ENCODE measurements around the gene GDPD3. TPM values are rescaled to one million over a fixed set of nuclear protein-coding genes. Genes with fewer than 3 reads are reported as not detected.

The GDPD3 gene
- total RNA-seq, 1 experiment from 2014 or later, result 3.8 TPM

DNA sequence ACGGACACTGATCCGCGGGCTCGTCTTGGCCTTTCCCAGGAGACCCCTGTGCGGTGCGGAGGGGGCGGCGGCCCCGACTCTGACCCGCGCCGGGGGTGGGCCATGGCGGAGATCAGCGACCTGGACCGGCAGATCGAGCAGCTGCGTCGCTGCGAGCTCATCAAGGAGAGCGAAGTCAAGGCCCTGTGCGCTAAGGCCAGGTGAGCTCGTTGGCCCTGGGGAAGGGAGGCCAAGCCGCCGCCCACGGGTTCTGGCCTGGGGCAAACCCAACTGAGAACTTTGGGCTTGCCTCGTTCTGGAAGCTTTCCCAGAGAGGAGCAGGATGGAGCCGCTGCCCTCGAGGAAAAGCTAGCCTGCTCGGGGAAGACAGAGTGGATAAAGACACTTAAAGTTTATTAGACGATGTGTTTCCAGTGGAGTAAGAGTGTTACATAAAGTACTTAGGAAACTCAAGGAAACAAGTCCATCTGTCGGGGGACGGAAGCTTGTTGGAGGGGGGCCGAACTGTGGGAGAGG lies 37.0 kb downstream of the GDPD3 start:
- Histone ChIP-seq H3K23ac (ENCODE audit: insufficient read length, low read depth, low read length) (no peak overlapping the region), H3K14ac (ENCODE audit: insufficient read depth, low read length) (peak overlapping the region; percentile 95), H3K4ac (ENCODE audit: low read depth, low read length) (no peak overlapping the region), H4K8ac (replicated peaks; ENCODE audit: insufficient read length, low read depth, low read length) (no peak overlapping the region), H3K56ac (ENCODE audit: insufficient read length, low read depth, low read length) (no peak overlapping the region), H3K27ac (ENCODE audit: insufficient read length, low read depth, low read length) (no peak overlapping the region), H3K23me2 (ENCODE audit: insufficient read length, low read depth, low read length, poor library complexity, severe bottlenecking) (peaks cover 7% of the 10 kb centered on the region), H4K20me1 (ENCODE audit: control insufficient read depth, insufficient read depth, insufficient read length) (no peaks in the 10 kb centered on the region), H2BK20ac (ENCODE audit: low read depth, low read length, poor library complexity, severe bottlenecking) (no peak overlapping the region), H3K27me3 (ENCODE audit: insufficient read depth, low read length) (no peaks in the 10 kb centered on the region), H3K9me3 (ENCODE audit: control insufficient read depth, low read depth, low read length) (no peaks in the 10 kb centered on the region), H2AFZ (ENCODE audit: low read length) (no peak overlapping the region), H3K79me2 (ENCODE audit: insufficient read depth, low read length) (peaks cover 16% of the 10 kb centered on the region; the same call in 1 of the 2 replicates), H3K4me2 (ENCODE audit: insufficient read depth, insufficient read length, low read length) (peak overlapping the region; percentile 88), H2BK5ac (ENCODE audit: insufficient read length, low read length) (no peak overlapping the region), H2BK12ac (ENCODE audit: insufficient read length, low read depth, low read length) (no peak overlapping the region), H3K79me1 (ENCODE audit: insufficient read depth, low read depth, low read length, poor library complexity, severe bottlenecking) (peaks cover 9% of the 10 kb centered on the region), H3K18ac (ENCODE audit: insufficient read length, low read depth, low read length) (peak overlapping the region; percentile 21), H3T11ph (ENCODE audit: low read length) (no peak overlapping the region), H2BK120ac (ENCODE audit: low read depth, low read length, poor library complexity, severe bottlenecking) (no peak overlapping the region), H2BK15ac (ENCODE audit: low read depth, low read length) (no peak overlapping the region), H3K4me1 (ENCODE audit: insufficient read depth, low read length) (no peaks in the 10 kb centered on the region), H2AK5ac (ENCODE audit: insufficient read length, low read length) (no peak overlapping the region), H3K9ac (ENCODE audit: extremely low read depth, insufficient read length, low read length) (peak overlapping the region; percentile 80), H4K5ac (ENCODE audit: insufficient read length, low read depth, low read length) (no peak overlapping the region), H4K91ac (ENCODE audit: insufficient read length, low read depth, low read length) (no peak overlapping the region)
- TF ChIP-seq, protein P1, sequence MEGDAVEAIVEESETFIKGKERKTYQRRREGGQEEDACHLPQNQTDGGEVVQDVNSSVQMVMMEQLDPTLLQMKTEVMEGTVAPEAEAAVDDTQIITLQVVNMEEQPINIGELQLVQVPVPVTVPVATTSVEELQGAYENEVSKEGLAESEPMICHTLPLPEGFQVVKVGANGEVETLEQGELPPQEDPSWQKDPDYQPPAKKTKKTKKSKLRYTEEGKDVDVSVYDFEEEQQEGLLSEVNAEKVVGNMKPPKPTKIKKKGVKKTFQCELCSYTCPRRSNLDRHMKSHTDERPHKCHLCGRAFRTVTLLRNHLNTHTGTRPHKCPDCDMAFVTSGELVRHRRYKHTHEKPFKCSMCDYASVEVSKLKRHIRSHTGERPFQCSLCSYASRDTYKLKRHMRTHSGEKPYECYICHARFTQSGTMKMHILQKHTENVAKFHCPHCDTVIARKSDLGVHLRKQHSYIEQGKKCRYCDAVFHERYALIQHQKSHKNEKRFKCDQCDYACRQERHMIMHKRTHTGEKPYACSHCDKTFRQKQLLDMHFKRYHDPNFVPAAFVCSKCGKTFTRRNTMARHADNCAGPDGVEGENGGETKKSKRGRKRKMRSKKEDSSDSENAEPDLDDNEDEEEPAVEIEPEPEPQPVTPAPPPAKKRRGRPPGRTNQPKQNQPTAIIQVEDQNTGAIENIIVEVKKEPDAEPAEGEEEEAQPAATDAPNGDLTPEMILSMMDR (conservative IDR thresholded peaks at IDR 0.05), result no peak
- Mint-ChIP-seq H3K27ac (peak overlapping the region; percentile 47 to 81 (median 76); a peak in 3 of 7 replicates), H3K9me3 (no peaks in the 10 kb centered on the region; a peak in 2 of 5 replicates), H3K4me3 (peak overlapping the region; percentile 89 to 93), H3K4me1 (peaks cover 13 to 19% of the 10 kb centered on the region in 2 experiments), H3K27me3 (ENCODE audit: low read depth) (no peaks in the 10 kb centered on the region), H3K36me3 (ENCODE audit: insufficient read depth in 1 of 3, low read depth in 3 of 3) (peaks cover 41 to 59% (median 52%) of the 10 kb centered on the region in 3 experiments; a peak in 6 of 7 replicates)
- DNase-seq, result no peak
- no CpG with 5 or more reads among the region's 33 CpGs for WGBS (ENCODE audit: extremely low coverage, insufficient read length, low lambda C conversion rate)

Data from H9 (cell line).